GM21717 (cell line): Measurements from ENCODE around the gene THBS1.

ENCODE experiments used
- ATAC-seq: cut with Tn5 transposase; IDR thresholded peaks from one replicate; pipeline ENCODE4 v1.9.1; 2021; ENCODE audit warnings: mild to moderate bottlenecking, moderate library complexity; ENCODE audit not compliant: unreplicated experiment

THBS1 gene

DNA sequence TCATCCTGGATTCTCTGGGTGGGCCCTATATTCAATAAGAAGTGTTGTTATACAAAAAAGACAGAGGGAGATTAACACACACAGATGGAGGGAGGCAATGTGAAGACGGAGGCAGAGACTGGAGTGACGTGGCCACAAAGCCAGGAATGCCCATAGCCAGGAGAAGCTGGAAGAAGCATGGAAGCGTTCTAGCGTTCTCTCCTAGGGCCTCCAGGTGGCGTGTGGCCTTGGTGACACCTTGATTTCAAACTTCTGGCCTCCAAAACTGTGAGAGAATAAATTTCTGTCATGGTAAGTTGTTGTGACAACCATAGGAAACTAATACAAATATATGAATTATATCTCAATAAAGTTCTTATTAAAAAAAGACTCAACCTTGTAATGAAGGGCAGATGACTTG lies 21.3 kb downstream of the THBS1 start:
- no peak for ATAC-seq

- no peak for ATAC-seq
These were observed 24.3 kb downstream of the THBS1 start for GRCh38 chr15:39605146-39605545.

DNA sequence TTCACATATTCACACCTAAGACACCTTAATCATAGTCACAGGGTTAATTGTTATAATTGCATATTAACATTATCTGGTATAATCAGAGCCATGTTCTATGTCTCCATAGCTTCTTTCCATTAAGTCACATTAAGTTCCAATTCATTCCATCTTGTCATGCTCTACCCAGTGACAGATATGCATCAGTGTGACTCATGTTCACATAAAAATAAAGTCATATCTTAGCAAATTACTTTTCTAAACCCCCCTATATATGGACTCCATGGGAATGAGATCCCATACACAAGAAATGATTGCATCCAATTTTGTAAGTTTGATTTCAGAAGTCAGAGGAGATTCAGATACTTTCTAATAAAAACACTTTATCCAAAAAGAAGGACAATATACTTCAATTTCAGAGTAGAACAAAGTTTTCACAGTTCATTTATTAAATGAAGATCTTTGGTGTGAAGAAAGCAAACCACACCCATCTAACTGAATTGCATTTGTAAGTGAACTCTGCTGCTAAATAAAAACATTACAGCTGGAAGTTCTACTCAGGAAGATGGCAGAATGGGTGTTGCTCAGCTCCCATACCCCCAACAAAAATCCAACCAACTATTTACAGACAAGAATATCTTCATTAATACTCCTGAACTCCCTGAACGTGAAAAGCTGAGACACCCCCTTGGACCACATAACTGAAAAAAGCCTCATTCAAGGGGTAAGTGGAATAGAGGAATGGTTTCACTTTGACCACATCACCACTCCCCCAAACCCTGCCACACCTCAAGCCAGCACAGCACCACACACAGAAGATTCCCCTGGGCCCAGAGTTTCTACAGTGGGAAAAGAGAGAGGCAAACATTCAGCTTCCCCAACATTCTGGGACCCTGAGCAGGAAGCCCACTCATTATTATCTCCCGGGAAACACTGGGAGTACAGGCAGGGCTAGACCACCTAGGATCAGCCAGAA lies 27.6 kb downstream of the THBS1 start:
- no peak for ATAC-seq

DNA sequence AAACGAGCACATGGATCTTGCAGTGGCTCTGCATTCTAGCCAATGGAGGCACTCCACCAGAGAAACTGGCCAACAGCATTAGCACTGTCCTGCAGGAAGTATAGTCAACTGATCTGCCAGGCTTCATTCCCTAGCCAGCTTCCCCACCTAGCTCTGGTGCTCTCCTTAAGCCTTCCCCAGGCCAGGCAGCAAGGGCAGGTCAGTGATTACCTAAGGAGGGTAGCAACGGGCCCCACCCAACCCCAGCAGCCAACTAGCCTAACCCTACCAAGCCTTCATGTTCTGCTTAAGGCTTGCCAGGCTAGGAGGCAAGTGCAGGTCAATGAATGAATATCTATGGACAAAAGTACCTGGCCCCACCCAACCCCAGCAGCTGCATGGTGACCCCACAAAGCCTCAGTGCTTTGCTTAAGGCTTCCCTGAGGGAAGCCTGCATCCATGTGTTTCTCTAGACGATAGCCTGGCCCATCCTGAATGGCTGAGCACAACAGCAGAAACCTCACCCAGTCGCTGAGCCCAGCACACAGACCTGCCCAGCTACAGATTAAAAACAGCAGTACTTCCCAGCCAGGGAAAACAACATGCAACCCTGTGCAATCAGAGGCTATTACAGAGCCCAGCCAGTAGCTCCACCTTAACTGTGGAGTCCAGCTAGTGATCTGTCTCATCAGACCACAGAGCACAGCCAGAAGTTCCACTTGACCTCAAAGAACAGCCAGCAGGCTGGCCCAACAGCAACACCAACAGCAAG lies 28.5 kb downstream of the THBS1 start:
- ATAC-seq: no peak

- no peak for ATAC-seq
These were observed 29.8 kb downstream of the THBS1 start for GRCh38 chr15:39610665-39611064.

DNA sequence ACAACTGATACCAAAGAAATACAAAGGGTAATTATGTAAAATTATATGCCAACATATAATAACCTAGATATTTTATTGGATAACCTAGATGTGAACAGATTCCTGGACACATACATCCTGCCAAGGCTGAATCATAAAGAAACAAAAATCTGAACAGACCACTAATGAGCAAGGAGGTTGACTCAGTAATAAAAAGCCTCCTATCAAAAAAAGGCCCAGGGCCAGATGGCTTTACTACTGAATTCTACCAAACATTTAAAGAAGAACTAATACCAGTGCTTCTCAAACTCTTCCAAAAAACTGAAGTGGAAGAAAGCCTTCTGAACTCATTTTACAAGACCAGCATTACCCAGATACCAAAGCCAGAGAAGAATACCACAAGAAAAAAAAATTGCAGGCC lies 32.4 kb downstream of the THBS1 start:
- no peak for ATAC-seq

GRCh38 chr15:39613861-39614260 lies 33.0 kb downstream of the THBS1 start:
- no peak for ATAC-seq

DNA sequence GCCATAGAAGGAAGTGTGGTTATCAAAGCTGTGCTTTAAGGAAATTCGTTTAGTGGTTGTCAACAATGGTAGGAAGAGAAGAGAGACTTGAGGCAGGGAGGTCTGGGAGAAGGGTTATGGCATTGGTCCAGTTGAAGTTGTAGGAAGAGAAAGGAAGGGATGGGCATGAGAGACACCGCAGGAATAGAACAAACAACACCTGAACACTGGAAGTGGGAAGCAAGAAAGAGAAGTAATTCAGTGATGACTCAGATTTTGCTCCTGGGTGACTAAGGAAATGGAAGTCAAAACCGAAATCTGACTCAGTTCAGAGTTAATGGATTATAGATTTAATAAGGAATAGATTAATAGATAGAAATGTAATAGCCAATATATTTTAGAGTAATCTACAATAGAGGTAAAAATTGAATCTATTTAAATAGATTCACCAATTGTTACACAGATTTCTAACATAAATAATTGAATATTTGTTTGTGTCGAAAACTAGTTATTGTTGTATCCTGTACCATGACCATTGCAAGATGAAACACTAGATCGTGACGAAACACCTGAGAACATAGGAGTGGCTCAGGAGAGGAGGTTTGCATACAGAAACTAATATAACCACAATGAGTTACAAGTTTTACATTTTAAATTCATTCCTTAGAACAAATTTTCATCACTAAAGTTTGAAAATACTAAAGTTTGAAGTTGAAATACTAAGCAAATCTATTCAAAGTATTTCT lies 36.0 kb downstream of the THBS1 start:
- no peak for ATAC-seq

GRCh38 chr15:39618063-39618823 lies 37.4 kb downstream of the THBS1 start:
- no peak for ATAC-seq

GRCh38 chr15:39621210-39621609 lies 40.3 kb downstream of the THBS1 start:
- no peak for ATAC-seq

- ATAC-seq: no peak
These were observed 41.1 kb downstream of the THBS1 start for GRCh38 chr15:39621976-39622375.

DNA sequence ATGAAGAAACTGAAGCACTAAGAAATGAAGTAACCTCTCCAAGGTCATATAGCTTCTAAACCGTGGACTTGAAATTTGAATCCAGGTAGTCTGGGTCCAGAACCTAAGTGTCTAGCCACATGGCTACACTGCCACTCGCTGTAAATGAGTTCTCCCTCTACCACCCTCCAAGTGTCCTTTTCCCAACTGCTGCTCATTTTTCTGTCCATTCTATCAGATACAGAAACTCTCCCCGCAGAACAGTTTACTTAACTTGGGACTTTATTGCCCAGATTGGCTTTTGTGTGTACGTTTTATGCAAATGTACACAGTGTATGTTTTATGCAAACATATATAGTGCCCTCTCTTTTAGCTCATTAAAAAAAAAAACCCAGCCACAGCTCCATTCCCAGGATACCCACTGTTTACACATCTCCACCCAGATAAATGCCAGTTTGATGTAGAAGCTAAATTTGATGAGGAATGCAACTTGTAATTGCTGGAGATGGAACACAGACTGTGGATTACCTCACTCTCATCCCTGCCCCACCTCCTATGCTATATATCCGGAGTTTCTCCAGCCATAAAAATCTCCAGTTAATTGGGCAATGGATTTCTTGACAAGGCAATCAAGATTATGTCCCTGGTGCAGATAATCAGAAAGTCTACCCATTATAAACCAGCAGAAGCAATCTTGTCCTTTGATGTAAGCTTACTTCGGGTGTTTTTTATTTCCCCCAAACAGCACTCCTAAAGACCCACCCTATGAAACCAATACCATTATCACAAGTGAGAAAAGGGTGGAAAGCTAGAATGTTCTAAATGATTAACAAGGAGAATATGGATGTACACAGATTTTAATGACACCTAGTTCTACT lies 42.0 kb downstream of the THBS1 start:
- peak; percentile 7 for ATAC-seq

DNA sequence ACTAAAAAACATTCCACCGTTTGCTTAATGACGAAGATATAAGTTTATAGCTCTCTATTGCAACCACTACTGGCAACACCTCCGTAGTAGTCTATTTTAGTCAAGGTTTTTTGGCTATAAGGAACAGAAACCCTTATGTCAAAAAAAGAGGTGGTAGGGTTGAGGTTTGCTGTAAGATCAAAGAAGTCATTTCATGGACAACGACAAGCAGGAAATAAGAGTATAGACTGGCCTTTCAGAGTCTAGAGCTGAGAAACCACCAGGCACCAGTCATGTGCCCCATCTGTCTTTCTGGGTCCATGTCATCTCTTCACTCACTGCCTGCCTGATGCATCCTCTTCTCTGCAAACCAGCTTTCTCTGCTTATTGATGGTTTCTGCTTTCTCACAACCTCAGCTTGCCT lies 42.7 kb downstream of the THBS1 start:
- peak; percentile 82 for ATAC-seq

DNA sequence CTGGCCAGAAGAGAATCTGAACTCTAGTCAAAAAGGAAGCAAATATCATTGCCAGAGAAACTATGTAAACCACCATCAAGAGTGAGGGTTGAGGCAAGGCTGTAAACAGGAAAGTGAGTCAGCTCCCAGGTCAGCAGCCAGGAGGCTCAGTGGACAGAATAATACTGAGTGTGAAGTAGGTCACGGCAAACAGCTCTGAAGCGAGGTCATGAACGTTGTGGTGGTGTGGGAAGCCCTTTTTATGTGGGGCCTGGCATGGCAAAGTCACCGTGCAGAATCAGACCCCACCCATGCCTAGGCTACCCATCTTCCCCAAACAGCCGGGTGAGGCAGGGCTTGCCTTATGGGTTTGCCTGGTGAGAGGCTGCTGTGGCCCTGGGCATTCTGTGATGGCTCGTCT lies 43.9 kb downstream of the THBS1 start:
- ATAC-seq: no peak

- no peak for ATAC-seq
These were observed 44.6 kb downstream of the THBS1 start for GRCh38 chr15:39625451-39625850.

GRCh38 chr15:39625856-39626255 lies 45.0 kb downstream of the THBS1 start:
- ATAC-seq: no peak

- ATAC-seq: no peak
These were observed 46.7 kb downstream of the THBS1 start for GRCh38 chr15:39627451-39628143.

- no peak for ATAC-seq
These were observed 47.2 kb downstream of the THBS1 start for GRCh38 chr15:39628144-39628508.

- ATAC-seq: no peak
These were observed 47.8 kb downstream of the THBS1 start for GRCh38 chr15:39628546-39629257.
